IMR-90 (cell line): ENCODE results near the gene BAZ2B. TPM values are rescaled to one million over a fixed set of nuclear protein-coding genes. Genes with fewer than 3 reads are reported as not detected.

Experiments used
- ATAC-seq: fragments of 200-7000 bp; cut with Tn5 transposase; 2 replicates; pipeline ENCODE4 v1.9.1; 2020; ENCODE audit warnings: low read depth, mild to moderate bottlenecking, moderate library complexity
- BruUV-seq: library from RNA; stranded (reverse); fragments of 400-500 nt; replicated peaks from 2 replicates; lab custom pipeline; 2021; lab: Mats Ljungman, UMichigan
- CTCF ChIA-PET: fragments of 300-600 bp; formaldehyde crosslinking; extraction: SDS; loops from one replicate; lab custom pipeline; 2021; ENCODE audit warnings: antibody characterized with exemption; lab: Yijun Ruan, JAX
- POLR2A ChIA-PET: fragments of 300-600 bp; sonication (Branson Sonifier 250); formaldehyde crosslinking; loops from one replicate; lab custom pipeline; 2022; ENCODE audit warnings: antibody characterized with exemption; ENCODE audit not compliant: unreplicated experiment; lab: Charles Lee
- DNase-seq: peaks from one replicate; pipeline ENCODE4 v3.0.0; 2013
- H2AFZ ChIP-seq: replicated peaks from 2 replicates; pipeline ENCODE3; 2013; ENCODE audit warnings: low read length, mild to moderate bottlenecking; ENCODE audit not compliant: poor library complexity
- H2AK5ac ChIP-seq: 2 replicates; pipeline ENCODE4 v1.6.1; 2013; ENCODE audit warnings: low read depth, low read length, inconsistent platforms
- H2AK9ac ChIP-seq: replicated peaks from 2 replicates; pipeline ENCODE3; 2013; ENCODE audit warnings: mild to moderate bottlenecking, low read depth, low read length, moderate library complexity; ENCODE audit not compliant: poor library complexity
- H2BK120ac ChIP-seq: 2 replicates; pipeline ENCODE4 v1.6.1; 2013; ENCODE audit warnings: low read depth, low read length, inconsistent platforms
- H2BK15ac ChIP-seq: 3 replicates; pipeline ENCODE4 v1.6.1; 2013; ENCODE audit warnings: low read depth, low read length, inconsistent platforms
- H2BK20ac ChIP-seq: 2 replicates; pipeline ENCODE4 v1.6.1; 2013; ENCODE audit warnings: low read depth, mild to moderate bottlenecking, inconsistent platforms, low read length, moderate library complexity
- H2BK5ac ChIP-seq: 2 replicates; pipeline ENCODE4 v1.6.1; 2013; ENCODE audit warnings: mild to moderate bottlenecking, low read depth, low read length, inconsistent platforms; ENCODE audit not compliant: poor library complexity, severe bottlenecking
- H3K14ac ChIP-seq: replicated peaks from 2 replicates; pipeline ENCODE4 v1.6.1; 2013; ENCODE audit warnings: low read depth, low read length, inconsistent platforms
- H3K18ac ChIP-seq: 2 replicates; pipeline ENCODE4 v1.6.1; 2013; ENCODE audit warnings: low read depth, low read length, control low read depth
- H3K23ac ChIP-seq: 2 replicates; pipeline ENCODE4 v1.6.1; 2013; ENCODE audit warnings: low read depth, low read length, inconsistent platforms
- H3K27ac ChIP-seq: 2 replicates; pipeline ENCODE4 v1.5.1; 2013; ENCODE audit warnings: mild to moderate bottlenecking, control low read depth, low read length; ENCODE audit not compliant: insufficient read depth
- H3K27me3 ChIP-seq: 2 replicates; pipeline ENCODE4 v1.6.1; 2013; ENCODE audit warnings: low read length; ENCODE audit not compliant: control insufficient read depth, insufficient read depth
- H3K36me3 ChIP-seq: 2 replicates; pipeline ENCODE4 v1.6.1; 2013; ENCODE audit warnings: low read length, mixed read lengths; ENCODE audit not compliant: control insufficient read depth, insufficient read depth
- H3K4ac ChIP-seq: 2 replicates; pipeline ENCODE4 v1.6.1; 2013; ENCODE audit warnings: low read depth, low read length, inconsistent platforms
- H3K4me1 ChIP-seq: 2 replicates; pipeline ENCODE4 v1.6.1; 2013; ENCODE audit warnings: low read length, mixed read lengths; ENCODE audit not compliant: control insufficient read depth, insufficient read depth
- H3K4me2 ChIP-seq: 2 replicates; pipeline ENCODE4 v1.6.1; 2013; ENCODE audit warnings: low read depth, mild to moderate bottlenecking, control low read depth, low read length, moderate library complexity
- H3K4me3 ChIP-seq: 2 replicates; pipeline ENCODE4 v1.5.1; 2013; ENCODE audit warnings: low read depth, mild to moderate bottlenecking, control low read depth, low read length, moderate library complexity; ENCODE audit not compliant: insufficient read depth
- H3K56ac ChIP-seq: 2 replicates; pipeline ENCODE4 v1.6.1; 2013; ENCODE audit warnings: low read length, inconsistent platforms; ENCODE audit not compliant: insufficient read depth; ENCODE audit errors: extremely low read depth
- H3K79me1 ChIP-seq, 2 experiments: 2 replicates each; pipeline ENCODE4 v1.6.1; 2013; ENCODE audit warnings: low read length in 2 of 2, inconsistent platforms in 1 of 2, low read depth in 1 of 2
- H3K9ac ChIP-seq: 2 replicates; pipeline ENCODE4 v1.6.1; 2013; ENCODE audit warnings: low read depth, low read length, control low read depth
- H3K9me1 ChIP-seq: 2 replicates; pipeline ENCODE4 v1.6.1; 2013; ENCODE audit warnings: low read length, inconsistent platforms; ENCODE audit not compliant: insufficient read depth
- H3K9me3 ChIP-seq: 2 replicates; pipeline ENCODE4 v1.6.1; 2013; ENCODE audit warnings: low read length; ENCODE audit not compliant: control insufficient read depth, insufficient read depth
- H4K20me1 ChIP-seq: 2 replicates; pipeline ENCODE4 v1.6.1; 2013; ENCODE audit warnings: low read length, inconsistent platforms; ENCODE audit not compliant: insufficient read depth
- H4K5ac ChIP-seq: 2 replicates; pipeline ENCODE4 v1.6.1; 2013; ENCODE audit warnings: mild to moderate bottlenecking, low read depth, low read length, control low read depth
- H4K8ac ChIP-seq, 2 experiments: 2 replicates each; pipeline ENCODE4 v1.6.1; 2013; ENCODE audit warnings: low read depth in 2 of 2, low read length in 2 of 2, control low read depth in 1 of 2, inconsistent platforms in 1 of 2
- H4K91ac ChIP-seq: 2 replicates; pipeline ENCODE4 v1.6.1; 2013; ENCODE audit warnings: low read depth, low read length, inconsistent platforms; ENCODE audit not compliant: insufficient read depth
- CEBPB ChIP-seq: IDR thresholded peaks from 2 replicates; pipeline ENCODE4 v1.6.1; 2012; ENCODE audit warnings: low read depth, low read length, improper control_type of control experiment
- FOS ChIP-seq: fragments of 150-350 bp; IDR thresholded peaks from 2 replicates; pipeline ENCODE4 v1.6.1; 2016; ENCODE audit warnings: low read depth, low read length
- MAFK ChIP-seq: IDR thresholded peaks from 2 replicates; pipeline ENCODE4 v1.6.1; 2012; ENCODE audit warnings: low read depth, low read length, improper control_type of control experiment
- MXI1 ChIP-seq: IDR thresholded peaks from 2 replicates; pipeline ENCODE4 v1.6.1; 2012; ENCODE audit warnings: low read depth, mild to moderate bottlenecking, low read length, moderate library complexity, borderline replicate concordance
- POLR2A ChIP-seq: IDR thresholded peaks from 2 replicates; pipeline ENCODE4 v1.6.1; 2012; ENCODE audit warnings: mild to moderate bottlenecking, low read depth, low read length
- USF2 ChIP-seq: fragments of 150-350 bp; IDR thresholded peaks from 2 replicates; pipeline ENCODE4 v1.6.1; 2017; ENCODE audit warnings: mild to moderate bottlenecking, antibody characterized with exemption, low read length, low read depth
- dilution Hi-C: fragments of 300-500 bp; cut with HindIII; formaldehyde crosslinking; loops from one replicate; pipeline ENCODE4 v1.14.3; 2018; ENCODE audit warnings: low sequenced_read_pairs; ENCODE audit not compliant: unreplicated experiment
- in situ Hi-C: fragments of 300-500 bp; cut with MboI; formaldehyde crosslinking; loops from 3 replicates; pipeline ENCODE4 v1.14.3; 2019; ENCODE audit warnings: low sequenced_read_pairs, inconsistent platforms, mixed read lengths
- intact Hi-C: fragments of 100-400 bp; cut with micrococcal nuclease; formaldehyde crosslinking; loops from 2 replicates; pipeline ENCODE4 v1.10.0; 2022
- polyA plus RNA-seq, 3 experiments: library from polyadenylated mRNA; depleted of rRNA; stranded (reverse); fragments of >200 nt; gene quantifications; 2 replicates each; pipeline ENCODE4 v1.2.3, GENCODE V29; 2012; ENCODE audit warnings: low replicate concordance in 1 of 3
- total RNA-seq: library from RNA; depleted of rRNA; stranded (reverse); fragments of >200 nt; gene quantifications from 2 replicates; pipeline ENCODE4 v1.2.3, GENCODE V29; 2012
- TF ChIP-seq, protein P1 (sequence below): fragments of 150-350 bp; IDR thresholded peaks from 2 replicates; pipeline ENCODE4 v1.6.1; 2016; ENCODE audit warnings: low read depth, mild to moderate bottlenecking, low read length, moderate library complexity, borderline replicate concordance

BAZ2B gene
- total and polyA plus RNA-seq, 2 of the 4 experiments (the other 2 are of a cell fraction): 8.9 to 42.1 TPM

DNA sequence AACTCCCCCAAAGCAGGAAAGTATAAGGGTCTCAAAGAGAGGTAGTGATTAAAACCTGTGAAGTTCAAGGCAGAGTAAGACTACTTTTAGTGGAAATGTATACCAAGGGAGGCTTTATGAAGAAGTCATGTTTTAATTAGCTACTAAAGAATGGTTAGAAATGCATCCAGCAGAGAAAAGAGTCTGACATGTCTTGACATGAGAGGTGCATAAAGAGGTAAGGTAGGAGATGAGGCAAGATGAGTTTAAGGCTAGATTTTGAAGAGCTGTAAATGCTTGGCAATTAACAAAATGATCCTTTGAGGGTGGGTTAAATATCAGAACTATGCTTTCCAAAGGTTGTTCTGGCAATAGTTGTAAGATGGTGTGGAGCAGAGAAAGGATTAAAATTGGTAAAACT, 241.1 kb downstream of the BAZ2B start:
- Histone ChIP-seq H3K27ac (no peak overlapping the region), H4K20me1 (no peaks in the 10 kb centered on the region), H4K91ac (no peak overlapping the region), H3K36me3 (peaks cover 12% of the 10 kb centered on the region), H2AFZ (no peak overlapping the region), H2BK120ac (no peak overlapping the region), H3K79me1 (no peaks in the 10 kb centered on the region), H2BK20ac (no peak overlapping the region), H3K4me1 (no peaks in the 10 kb centered on the region), H2BK15ac (no peak overlapping the region), H2BK5ac (no peak overlapping the region), H3K56ac (no peak overlapping the region), H3K23ac (no peak overlapping the region), H4K5ac (no peak overlapping the region), H3K4ac (no peak overlapping the region), H3K18ac (no peak overlapping the region), H3K14ac (no peak overlapping the region), H2AK5ac (no peak overlapping the region), H3K4me2 (no peak overlapping the region), H3K9ac (no peak overlapping the region), H3K27me3 (no peaks in the 10 kb centered on the region), H4K8ac (no peak overlapping the region), H2AK9ac (no peak overlapping the region), H3K9me3 (no peaks in the 10 kb centered on the region), H3K4me3 (no peak overlapping the region), H3K9me1 (no peaks in the 10 kb centered on the region; the same call in 1 of the 2 replicates)
- intact Hi-C loops: no loop called here
- TF ChIP-seq USF2 (no peak), CEBPB (no peak), POLR2A (no peak), MAFK (no peak), MXI1 (no peak), FOS (no peak)
- TF ChIP-seq, protein P1, sequence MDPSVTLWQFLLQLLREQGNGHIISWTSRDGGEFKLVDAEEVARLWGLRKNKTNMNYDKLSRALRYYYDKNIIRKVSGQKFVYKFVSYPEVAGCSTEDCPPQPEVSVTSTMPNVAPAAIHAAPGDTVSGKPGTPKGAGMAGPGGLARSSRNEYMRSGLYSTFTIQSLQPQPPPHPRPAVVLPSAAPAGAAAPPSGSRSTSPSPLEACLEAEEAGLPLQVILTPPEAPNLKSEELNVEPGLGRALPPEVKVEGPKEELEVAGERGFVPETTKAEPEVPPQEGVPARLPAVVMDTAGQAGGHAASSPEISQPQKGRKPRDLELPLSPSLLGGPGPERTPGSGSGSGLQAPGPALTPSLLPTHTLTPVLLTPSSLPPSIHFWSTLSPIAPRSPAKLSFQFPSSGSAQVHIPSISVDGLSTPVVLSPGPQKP: no peak
- ChIA-PET CTCF (no interaction called here), POLR2A (no interaction called here)
- BruUV-seq: no TSS peak
- ATAC-seq (no peak), DNase-seq (no peak)
- dilution Hi-C loops: no loop called here
- in situ Hi-C loops: no loop called here
